Activated CD4-positive, alpha-beta T cell treated with anti-CD3 and anti-CD28 coated beads, Interleukin-2, amount 50 U/mL, for 16 hours (primary cell): ENCODE results near the gene PCDHGB6.
"Not testable (repeated sequence)": the region's sequence is repeated elsewhere in the genome, so short reads cannot be mapped to it uniquely, and the experiment has no call there.

ENCODE experiments used
- DNase-seq: peaks from one replicate; pipeline ENCODE4 v3.0.0-alpha.2; 2020

The PCDHGB6 gene

DNA sequence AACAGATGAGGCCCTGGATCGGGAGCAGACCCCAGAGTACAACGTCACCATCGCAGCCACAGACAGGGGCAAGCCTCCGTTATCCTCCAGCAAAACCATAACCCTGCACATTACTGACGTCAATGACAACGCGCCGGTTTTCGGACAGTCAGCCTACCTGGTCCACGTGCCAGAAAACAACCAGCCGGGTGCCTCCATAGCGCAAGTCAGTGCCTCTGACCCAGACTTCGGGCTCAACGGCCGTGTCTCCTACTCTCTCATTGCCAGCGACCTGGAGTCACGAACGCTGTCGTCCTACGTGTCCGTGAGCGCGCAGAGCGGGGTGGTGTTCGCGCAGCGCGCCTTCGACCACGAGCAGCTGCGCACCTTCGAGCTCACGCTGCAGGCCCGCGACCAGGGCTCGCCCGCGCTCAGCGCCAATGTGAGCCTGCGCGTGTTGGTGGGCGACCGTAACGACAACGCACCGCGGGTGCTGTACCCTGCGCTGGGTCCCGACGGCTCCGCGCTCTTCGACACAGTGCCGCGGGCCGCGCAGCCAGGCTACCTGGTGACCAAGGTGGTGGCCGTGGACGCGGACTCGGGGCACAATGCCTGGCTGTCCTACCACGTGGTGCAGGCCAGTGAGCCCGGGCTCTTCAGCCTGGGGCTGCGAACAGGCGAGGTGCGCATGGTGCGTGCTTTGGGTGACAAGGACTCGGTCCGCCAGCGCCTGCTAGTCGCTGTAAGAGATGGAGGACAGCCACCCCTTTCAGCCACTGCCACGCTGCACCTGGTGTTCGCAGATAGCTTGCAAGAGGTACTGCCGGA lies 11.5 kb downstream of the PCDHGB6 start:
- DNase-seq = no peak

DNA sequence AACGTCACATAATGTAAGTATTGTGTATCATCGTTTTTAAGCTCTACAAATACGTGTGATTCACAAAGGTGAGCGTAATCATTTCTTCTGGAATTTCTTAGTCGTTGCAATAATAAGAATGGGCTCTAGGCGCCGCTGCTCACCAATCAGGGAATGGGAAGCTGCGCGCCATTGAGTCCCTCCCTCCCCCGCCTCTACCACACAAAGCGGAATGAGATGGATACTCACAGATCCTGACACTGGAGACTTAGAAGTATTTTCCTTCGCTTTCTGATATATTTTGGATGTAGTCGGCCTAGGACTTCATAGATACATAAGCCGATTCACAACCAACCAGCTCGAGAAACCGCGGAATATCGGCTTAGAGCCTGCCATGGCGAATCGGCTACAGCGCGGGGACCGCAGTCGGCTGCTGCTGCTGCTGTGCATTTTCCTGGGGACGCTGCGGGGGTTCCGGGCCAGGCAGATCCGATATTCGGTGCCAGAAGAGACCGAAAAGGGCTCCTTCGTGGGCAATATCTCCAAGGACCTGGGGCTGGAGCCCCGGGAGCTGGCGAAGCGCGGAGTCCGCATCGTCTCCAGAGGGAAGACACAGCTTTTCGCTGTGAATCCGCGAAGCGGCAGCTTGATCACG lies 13.2 kb downstream of the PCDHGB6 start, which contains the start of gene PCDHGA11:
Gene PCDHGA11 (plus strand): TSS at position 197 of the 634 bp plus-strand sequence. CDS start 177 bp downstream, at position 374.
- DNase-seq = peak; percentile 53

DNA sequence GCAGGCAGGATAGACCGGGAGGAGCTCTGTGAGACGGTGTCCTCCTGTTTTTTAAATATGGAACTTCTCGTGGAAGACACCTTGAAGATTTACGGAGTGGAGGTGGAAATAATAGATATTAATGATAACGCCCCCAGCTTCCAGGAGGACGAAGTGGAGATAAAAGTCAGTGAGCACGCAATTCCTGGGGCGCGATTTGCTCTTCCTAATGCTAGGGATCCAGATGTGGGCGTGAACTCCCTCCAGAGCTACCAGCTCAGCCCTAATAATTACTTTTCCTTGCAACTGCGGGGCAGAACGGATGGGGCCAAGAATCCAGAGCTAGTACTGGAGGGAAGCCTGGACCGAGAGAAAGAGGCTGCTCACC lies 13.7 kb downstream of the PCDHGB6 start:
- DNase-seq = no peak

DNA sequence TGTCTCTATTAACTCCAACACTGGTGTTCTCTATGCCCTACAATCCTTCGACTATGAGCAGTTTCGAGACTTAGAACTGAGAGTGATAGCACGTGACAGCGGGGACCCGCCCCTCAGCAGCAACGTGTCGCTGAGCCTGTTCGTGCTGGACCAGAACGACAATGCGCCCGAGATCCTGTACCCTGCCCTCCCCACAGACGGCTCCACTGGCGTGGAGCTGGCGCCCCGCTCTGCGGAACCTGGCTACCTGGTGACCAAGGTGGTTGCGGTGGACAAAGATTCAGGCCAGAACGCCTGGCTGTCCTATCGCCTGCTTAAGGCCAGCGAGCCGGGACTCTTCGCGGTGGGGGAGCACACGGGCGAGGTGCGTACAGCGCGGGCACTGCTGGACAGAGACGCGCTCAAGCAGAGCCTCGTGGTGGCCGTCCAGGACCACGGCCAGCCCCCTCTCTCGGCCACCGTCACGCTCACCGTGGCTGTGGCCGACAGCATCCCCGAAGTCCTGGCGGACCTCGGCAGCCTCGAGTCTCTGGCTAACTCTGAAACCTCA lies 15.0 kb downstream of the PCDHGB6 start:
- no peak for DNase-seq

DNA sequence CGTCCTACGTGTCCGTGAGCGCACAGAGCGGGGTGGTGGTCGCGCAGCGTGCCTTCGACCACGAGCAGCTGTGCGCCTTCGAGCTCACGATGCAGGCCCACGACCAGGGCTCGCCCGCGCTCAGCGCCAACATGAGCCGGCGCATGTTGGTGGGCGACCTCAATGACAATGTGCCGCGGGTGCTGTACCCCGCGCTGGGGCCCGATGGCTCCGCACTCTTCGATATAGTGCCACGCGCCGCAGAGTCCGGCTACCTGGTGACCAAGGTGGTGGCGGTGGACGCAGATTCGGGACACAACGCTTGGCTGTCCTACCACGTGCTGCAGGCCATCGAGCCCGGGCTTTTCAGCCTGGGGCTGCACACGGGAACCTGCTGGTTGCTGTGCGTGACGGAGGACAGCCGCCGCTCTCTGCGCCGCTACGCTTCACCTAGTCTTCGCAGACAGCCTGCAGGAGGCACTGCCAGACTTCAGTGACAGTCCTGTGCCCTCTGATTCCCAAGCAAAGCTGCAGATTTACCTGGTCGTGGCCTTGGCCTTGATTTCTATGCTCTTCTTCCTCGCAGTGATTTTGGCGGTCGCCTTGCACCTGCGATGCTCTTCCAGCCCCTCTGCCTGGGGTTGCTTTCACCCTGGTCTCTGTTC lies 20.1 kb downstream of the PCDHGB6 start:
- no peak for DNase-seq

DNA sequence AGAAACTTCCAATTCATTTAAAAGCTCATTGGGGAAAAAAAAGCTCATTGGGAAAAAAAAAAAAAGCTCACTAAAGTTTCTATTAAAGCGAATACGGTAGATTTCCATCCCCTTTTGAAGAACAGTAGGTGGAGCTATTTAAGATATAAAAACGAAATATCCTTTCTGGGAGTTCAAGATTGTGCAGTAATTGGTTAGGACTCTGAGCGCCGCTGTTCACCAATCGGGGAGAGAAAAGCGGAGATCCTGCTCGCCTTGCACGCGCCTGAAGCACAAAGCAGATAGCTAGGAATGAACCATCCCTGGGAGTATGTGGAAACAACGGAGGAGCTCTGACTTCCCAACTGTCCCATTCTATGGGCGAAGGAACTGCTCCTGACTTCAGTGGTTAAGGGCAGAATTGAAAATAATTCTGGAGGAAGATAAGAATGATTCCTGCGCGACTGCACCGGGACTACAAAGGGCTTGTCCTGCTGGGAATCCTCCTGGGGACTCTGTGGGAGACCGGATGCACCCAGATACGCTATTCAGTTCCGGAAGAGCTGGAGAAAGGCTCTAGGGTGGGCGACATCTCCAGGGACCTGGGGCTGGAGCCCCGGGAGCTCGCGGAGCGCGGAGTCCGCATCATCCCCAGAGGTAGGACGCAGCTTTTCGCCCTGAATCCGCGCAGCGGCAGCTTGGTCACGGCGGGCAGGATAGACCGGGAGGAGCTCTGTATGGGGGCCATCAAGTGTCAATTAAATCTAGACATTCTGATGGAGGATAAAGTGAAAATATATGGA lies 22.7 kb downstream of the PCDHGB6 start, which contains the start of gene PCDHGA12:
Gene PCDHGA12 (plus strand): TSS at position 176 of the 782 bp plus-strand sequence. CDS start 253 bp downstream, at position 429.
- DNase-seq = peak; percentile 37

DNA sequence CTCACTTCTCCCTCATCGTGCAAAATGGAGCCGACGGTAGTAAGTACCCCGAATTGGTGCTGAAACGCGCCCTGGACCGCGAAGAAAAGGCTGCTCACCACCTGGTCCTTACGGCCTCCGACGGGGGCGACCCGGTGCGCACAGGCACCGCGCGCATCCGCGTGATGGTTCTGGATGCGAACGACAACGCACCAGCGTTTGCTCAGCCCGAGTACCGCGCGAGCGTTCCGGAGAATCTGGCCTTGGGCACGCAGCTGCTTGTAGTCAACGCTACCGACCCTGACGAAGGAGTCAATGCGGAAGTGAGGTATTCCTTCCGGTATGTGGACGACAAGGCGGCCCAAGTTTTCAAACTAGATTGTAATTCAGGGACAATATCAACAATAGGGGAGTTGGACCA lies 23.5 kb downstream of the PCDHGB6 start:
- no peak for DNase-seq

DNA sequence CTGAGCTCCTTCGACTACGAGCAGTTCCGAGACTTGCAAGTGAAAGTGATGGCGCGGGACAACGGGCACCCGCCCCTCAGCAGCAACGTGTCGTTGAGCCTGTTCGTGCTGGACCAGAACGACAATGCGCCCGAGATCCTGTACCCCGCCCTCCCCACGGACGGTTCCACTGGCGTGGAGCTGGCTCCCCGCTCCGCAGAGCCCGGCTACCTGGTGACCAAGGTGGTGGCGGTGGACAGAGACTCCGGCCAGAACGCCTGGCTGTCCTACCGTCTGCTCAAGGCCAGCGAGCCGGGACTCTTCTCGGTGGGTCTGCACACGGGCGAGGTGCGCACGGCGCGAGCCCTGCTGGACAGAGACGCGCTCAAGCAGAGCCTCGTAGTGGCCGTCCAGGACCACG lies 24.5 kb downstream of the PCDHGB6 start:
- DNase-seq = not testable (repeated sequence)

DNA sequence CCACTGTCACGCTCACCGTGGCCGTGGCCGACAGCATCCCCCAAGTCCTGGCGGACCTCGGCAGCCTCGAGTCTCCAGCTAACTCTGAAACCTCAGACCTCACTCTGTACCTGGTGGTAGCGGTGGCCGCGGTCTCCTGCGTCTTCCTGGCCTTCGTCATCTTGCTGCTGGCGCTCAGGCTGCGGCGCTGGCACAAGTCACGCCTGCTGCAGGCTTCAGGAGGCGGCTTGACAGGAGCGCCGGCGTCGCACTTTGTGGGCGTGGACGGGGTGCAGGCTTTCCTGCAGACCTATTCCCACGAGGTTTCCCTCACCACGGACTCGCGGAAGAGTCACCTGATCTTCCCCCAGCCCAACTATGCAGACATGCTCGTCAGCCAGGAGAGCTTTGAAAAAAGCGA lies 24.9 kb downstream of the PCDHGB6 start:
- not testable (repeated sequence) for DNase-seq

DNA sequence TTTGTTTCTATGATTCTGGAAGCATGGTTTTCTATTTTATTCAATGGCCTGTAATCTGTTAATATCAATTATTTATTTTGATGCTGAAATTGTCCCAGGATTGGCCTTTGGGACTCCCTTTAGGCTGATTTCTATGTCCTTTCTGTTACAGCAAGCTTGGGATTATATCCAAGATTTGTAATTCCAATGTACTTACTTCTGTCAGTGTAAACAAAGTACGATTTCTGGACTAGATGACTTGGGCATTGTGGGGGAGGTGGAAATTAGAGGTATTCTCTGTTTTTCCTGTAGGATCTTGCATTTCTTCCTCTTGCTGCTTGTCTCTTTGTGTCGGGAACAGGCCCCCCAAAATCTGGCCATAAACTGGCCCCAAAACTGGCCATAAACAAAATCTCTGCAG lies 26.2 kb downstream of the PCDHGB6 start:
- no peak for DNase-seq

DNA sequence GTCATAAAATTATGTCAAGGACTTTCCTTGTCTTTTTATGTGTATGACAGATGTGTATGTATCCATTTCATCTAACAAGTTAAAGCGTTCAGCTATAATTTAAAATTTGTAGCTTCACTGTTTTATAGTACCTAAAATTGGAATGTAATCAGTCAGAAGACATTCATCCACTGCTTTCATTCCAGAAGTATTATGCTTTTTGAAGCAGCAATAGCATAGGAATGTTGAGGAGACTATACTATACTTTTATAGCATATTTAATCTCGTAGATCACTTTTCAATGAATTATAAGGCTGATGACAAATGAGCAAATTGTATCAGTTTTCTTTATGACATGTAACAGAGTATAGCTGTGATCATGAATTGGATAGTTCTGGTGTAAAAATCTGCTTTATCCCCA lies 29.4 kb downstream of the PCDHGB6 start:
- DNase-seq = no peak

DNA sequence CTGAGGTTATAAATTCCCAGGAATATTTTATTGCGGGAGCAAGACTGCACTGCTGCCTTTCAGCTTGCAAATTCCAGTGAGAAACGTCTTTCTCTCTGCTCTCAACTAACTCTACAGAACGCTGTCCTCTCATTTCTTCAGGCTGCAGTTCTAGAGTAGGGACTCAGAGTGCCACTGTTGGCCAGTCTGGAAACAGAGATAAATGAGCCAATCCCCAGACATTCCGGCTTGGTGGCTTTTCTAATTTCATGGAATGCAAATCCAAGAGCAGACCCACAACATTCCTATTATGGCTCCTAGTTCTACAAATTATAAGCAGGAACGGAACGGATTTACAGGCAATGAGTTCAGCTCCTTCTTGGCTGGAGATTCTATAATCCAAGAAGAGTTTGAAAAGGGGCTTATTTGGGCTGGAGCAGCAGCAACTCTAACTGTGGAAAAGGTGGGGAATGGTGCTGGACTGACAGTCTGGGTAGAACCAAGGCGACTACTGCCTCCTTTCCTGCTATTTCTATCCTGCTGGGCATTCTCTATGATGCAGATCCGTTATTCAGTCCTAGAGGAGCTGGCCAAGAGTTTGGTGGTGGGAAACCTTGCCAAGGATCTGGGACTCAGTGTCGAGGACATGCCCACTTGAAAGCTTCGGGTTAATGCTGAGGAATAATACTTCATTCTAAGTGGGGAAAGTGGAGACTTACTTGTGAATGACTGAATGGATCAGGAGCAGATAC lies 31.8 kb downstream of the PCDHGB6 start:
- DNase-seq = no peak

DNA sequence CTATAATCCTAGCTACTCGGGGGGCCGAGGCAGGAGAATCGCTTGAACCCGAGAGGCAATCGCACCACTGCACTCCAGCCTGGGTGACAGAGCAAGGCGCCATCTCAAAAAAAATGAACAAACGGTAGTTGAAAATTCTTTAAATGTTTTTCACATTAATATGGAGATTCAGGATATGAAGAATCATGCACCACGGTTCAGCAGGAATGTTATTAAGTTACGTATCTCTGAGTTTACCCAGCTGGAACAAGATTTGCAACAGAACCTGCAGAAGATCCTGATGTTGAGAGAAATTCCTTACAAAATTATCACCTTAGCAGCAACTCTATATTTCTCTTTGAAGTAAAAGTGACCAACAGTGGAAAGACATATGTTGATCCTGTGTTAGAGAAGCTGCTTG lies 32.5 kb downstream of the PCDHGB6 start:
- DNase-seq = no peak

DNA sequence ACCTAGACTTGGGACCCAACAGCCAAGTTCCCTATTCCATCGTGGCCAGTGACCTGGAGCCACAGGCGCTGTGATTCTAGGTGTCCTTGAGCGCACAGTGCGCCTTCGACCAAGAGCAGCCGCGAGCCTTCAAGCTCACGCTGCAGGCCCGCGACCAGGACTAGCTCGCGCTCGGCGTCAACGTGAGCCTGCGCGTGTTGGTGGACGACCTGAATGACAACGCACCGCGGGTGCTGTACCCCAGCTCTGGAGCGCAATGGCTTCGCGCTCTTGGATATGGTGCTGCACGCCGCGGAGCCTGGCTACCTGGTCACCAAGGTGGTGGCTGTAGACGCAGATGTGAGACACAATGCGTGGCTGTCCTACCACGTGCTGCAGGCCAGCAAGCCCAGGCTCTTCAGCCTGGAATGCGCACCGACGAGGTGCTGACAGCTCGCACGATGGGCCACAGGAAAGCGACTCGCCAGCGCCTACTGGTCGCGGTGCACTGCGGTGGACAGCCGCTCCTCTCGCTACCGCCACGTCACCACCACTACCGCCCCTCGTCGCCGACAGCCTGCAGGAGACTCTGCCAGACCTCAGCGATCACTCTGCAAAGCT lies 33.9 kb downstream of the PCDHGB6 start:
- no peak for DNase-seq
